Natural killer cell (primary cell): ENCODE data around the gene VPS37D. TPM values are rescaled to one million over a fixed set of nuclear protein-coding genes. Genes with fewer than 3 reads are reported as not detected.

Experiments
- ATAC-seq, 3 donors: fragments of 150-1000 bp in 2 of 3; fragments of 200-7000 bp in 1 of 3; cut with Tn5 transposase; 1 replicate in 1 of 3; 2 replicates in 2 of 3; pipeline ENCODE4 v1.10.0; 2021; ENCODE audit warnings: mild to moderate bottlenecking in 2 of 3, moderate library complexity in 2 of 3
- DNase-seq, 2 donors: peaks; one replicate each; pipeline versions ENCODE4 v3.0.0 to v3.0.0-alpha.2; 2013 to 2021; ENCODE audit warnings: mixed read lengths in 1 of 2
- H3K27ac ChIP-seq: one replicate; pipeline ENCODE4 v1.5.1; 2013; ENCODE audit warnings: mild to moderate bottlenecking, low read length
- H3K27me3 ChIP-seq: one replicate; pipeline ENCODE4 v1.6.1; 2013; ENCODE audit warnings: low read length; ENCODE audit not compliant: control insufficient read depth, insufficient read depth
- H3K36me3 ChIP-seq: one replicate; pipeline ENCODE4 v1.6.1; 2013; ENCODE audit warnings: low read length; ENCODE audit not compliant: control insufficient read depth, insufficient read depth
- H3K4me1 ChIP-seq: one replicate; pipeline ENCODE4 v1.6.1; 2013; ENCODE audit warnings: low read length; ENCODE audit not compliant: control insufficient read depth, insufficient read depth
- H3K4me3 ChIP-seq: one replicate; pipeline ENCODE4 v1.5.1; 2013; ENCODE audit warnings: low read length
- H3K9me3 ChIP-seq: one replicate; pipeline ENCODE4 v1.6.1; 2013; ENCODE audit warnings: low read length; ENCODE audit not compliant: control insufficient read depth, insufficient read depth
- H3K27ac Mint-ChIP-seq, 2 donors: one replicate each; pipeline ENCODE4 v1.8.0; 2022; ENCODE audit warnings: mild to moderate bottlenecking in 2 of 2, mixed read lengths in 2 of 2, moderate library complexity in 1 of 2
- H3K27me3 Mint-ChIP-seq, 2 donors: one replicate each; pipeline ENCODE4 v1.8.0; 2022; ENCODE audit warnings: low read depth in 2 of 2, mixed read lengths in 2 of 2
- H3K36me3 Mint-ChIP-seq: one replicate; pipeline ENCODE4 v1.8.0; 2022; ENCODE audit warnings: mixed read lengths
- H3K4me1 Mint-ChIP-seq, 2 donors: one replicate each; pipeline ENCODE4 v1.8.0; 2022; ENCODE audit warnings: mixed read lengths in 2 of 2
- H3K4me3 Mint-ChIP-seq: one replicate; pipeline ENCODE4 v1.8.0; 2022; ENCODE audit warnings: mild to moderate bottlenecking, moderate library complexity, mixed read lengths
- H3K9me3 Mint-ChIP-seq, 2 donors: one replicate each; pipeline ENCODE4 v1.8.0; 2022; ENCODE audit warnings: mixed read lengths in 2 of 2
- WGBS: methylation state at CpG from one replicate; pipeline ENCODE4 v1.1.7; 2013; ENCODE audit warnings: missing lambda C conversion rate; ENCODE audit not compliant: insufficient coverage; 5-methylcytosine and 5-hydroxymethylcytosine counted together
- intact Hi-C: fragments of 100-400 bp; cut with micrococcal nuclease; formaldehyde crosslinking; loops from one replicate; pipeline ENCODE4 v1.14.2; 2022
- total RNA-seq, 4 donors: library from RNA; stranded (reverse); fragments of 120-200 nt in 1 of 4; gene quantifications; one replicate each; pipeline versions ENCODE4 v1.2.3 to v1.2.4, GENCODE V29; 2013 to 2022
- TF ChIP-seq, protein P1 (sequence below): fragments of 200-600 bp; IDR thresholded peaks from one replicate; pipeline ENCODE4 v1.8.0; 2022; ENCODE audit warnings: antibody characterized with exemption

The VPS37D gene
- total RNA-seq, 3 donors from 2014 or later (not counting 1 experiment from before 2014, with no cell fraction given) = 0.40 to 0.83 (median 0.48) TPM

DNA sequence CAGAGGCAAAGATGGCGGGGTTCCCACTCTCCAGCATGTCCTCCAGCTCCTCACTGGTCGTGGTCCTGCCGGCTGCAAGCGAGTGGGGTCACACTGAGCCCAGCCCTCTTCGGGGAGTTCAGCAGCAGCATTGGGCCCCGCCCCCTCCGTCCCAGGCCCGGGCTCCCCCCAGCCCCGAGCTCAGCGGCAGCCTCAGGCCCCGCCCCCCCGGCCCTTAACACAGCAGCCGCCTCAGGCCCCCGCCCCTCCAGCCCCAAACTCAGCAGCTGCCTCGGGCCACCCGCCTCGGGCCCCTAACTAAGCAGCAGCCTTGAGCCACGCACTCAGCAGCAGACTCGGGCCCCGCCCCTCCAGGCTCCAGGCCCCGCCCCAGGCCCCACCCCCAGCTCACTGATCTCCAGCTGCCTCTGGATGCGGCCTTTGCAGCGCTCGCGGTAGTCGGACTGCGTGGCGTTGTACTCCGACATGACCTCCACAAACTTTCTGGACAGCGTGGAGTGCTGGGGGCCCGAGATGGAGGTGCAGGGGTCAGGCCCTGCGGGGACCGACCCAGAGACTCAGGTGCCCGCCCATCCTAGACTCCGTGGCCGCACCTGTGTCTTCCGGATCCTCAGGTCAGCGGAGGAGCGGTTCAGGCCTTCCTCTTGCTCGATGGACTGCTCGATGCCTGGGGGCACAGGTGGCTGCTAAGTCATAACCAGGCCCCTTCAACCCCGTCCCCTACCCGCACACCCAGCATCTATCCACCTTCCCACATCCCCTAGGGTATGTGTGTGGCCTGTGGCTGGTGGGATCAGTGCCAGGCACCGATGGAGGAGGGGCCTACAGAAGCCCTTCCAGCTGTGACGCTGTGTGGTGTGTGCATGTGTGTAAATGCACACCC is 36.4 kb downstream of the VPS37D start:
- Histone ChIP-seq H3K4me3 (no peak overlapping the region), H3K4me1 (peaks cover 14% of the 10 kb centered on the region), H3K27ac (no peak overlapping the region), H3K9me3 (no peaks in the 10 kb centered on the region), H3K36me3 (peaks cover 3% of the 10 kb centered on the region), H3K27me3 (no peaks in the 10 kb centered on the region)
- Mint-ChIP-seq H3K4me3 (no peak overlapping the region), H3K4me1 (peaks cover 8 to 25% of the 10 kb centered on the region in 2 donors), H3K27me3 (no peaks in the 10 kb centered on the region), H3K36me3 (no peaks in the 10 kb centered on the region), H3K27ac (no peak overlapping the region), H3K9me3 (no peaks in the 10 kb centered on the region)
- ATAC-seq (peak in 2 of 3 donors; percentile 66 to 69), DNase-seq (peak in 1 of 2 donors; percentile 68)
- TF ChIP-seq, protein P1, sequence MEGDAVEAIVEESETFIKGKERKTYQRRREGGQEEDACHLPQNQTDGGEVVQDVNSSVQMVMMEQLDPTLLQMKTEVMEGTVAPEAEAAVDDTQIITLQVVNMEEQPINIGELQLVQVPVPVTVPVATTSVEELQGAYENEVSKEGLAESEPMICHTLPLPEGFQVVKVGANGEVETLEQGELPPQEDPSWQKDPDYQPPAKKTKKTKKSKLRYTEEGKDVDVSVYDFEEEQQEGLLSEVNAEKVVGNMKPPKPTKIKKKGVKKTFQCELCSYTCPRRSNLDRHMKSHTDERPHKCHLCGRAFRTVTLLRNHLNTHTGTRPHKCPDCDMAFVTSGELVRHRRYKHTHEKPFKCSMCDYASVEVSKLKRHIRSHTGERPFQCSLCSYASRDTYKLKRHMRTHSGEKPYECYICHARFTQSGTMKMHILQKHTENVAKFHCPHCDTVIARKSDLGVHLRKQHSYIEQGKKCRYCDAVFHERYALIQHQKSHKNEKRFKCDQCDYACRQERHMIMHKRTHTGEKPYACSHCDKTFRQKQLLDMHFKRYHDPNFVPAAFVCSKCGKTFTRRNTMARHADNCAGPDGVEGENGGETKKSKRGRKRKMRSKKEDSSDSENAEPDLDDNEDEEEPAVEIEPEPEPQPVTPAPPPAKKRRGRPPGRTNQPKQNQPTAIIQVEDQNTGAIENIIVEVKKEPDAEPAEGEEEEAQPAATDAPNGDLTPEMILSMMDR = no peak
- intact Hi-C loops = no loop called here
- 33% methylated on average over 41 of the region's 45 CpGs for WGBS

DNA sequence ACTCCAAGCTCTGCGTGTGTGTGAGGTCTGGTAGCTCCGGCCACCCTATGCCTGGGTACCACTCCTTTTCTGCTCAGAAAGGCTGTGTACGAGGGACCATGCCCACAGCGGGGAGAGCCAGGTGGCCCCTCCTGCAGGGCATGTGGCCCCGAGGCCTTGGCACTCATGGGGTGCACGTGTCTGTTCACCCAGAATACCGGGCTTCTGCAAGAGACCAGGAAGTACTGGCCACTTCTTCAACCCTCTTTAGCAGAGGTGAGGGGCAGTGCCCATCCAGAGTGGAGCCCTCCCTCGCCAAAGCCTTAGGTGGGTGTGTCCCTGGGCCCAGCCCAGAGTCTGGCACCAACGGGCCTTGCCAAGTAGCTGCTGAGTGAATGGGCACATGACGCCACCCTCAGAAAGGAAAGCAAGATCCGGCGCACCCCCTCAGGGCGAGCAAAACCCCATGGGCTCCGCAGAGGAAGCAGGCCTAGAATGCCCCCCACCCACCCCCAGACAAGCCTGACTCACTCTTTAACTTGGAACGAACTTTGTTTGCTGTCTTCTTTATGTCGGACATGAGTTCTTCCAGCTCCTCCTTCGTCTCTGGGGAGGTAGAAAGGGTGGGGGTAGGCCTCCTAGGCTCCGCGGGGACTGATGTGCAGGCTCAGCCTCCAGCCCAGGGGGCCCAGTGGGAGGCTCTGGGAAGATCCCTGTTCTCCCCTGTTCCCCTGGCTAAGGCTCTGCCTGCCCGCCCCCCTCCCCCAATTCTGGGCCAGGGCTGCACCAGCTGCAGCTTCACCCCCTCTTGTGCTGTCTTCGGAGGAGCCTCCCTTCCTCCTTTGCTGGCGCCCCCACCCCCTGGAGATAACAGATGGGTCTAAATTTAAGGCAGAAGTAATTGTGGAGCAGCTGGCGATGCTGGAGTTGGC is 37.3 kb downstream of the VPS37D start:
- Mint-ChIP-seq H3K27me3 (no peaks in the 10 kb centered on the region), H3K9me3 (no peaks in the 10 kb centered on the region), H3K36me3 (no peaks in the 10 kb centered on the region), H3K27ac (no peak overlapping the region), H3K4me3 (no peak overlapping the region), H3K4me1 (peaks cover 8 to 25% of the 10 kb centered on the region in 2 donors)
- H3K27ac ChIP-seq = no peak overlapping the region
- ATAC-seq (no peak), DNase-seq (no peak)
- no peaks in the 10 kb centered on the region for H3K9me3 ChIP-seq
- H3K27me3 ChIP-seq = no peaks in the 10 kb centered on the region
- H3K4me1 ChIP-seq = peaks cover 14% of the 10 kb centered on the region
- intact Hi-C loops = no loop called here
- H3K4me3 ChIP-seq = no peak overlapping the region
- TF ChIP-seq, protein P1 = no peak
- WGBS = 83% methylated on average over 23 of the region's 23 CpGs
- H3K36me3 ChIP-seq = peaks cover 2% of the 10 kb centered on the region

DNA sequence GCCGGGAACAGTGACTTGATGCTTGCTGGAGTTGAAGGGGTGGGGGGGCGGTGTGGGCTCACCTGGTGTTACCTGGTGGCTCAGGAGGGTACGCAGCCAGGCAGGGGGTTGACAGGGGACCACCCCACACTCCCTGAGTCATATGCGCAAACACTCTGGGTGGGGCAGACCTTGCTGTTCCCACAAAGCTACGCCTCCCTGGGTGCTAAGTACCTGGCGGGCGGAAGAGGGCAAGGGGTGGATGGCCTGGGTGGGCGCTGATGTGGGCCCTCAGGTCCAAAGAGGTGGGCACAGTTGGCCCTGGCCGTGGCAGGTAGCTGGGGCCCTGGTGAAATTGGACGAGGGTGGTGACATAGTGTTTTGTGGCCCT is 37.9 kb downstream of the VPS37D start:
- Histone ChIP-seq H3K36me3 (peaks cover 2% of the 10 kb centered on the region), H3K4me1 (peaks cover 14% of the 10 kb centered on the region), H3K4me3 (no peak overlapping the region), H3K9me3 (no peaks in the 10 kb centered on the region), H3K27me3 (no peaks in the 10 kb centered on the region), H3K27ac (no peak overlapping the region)
- no peaks in the 10 kb centered on the region for H3K9me3 Mint-ChIP-seq
- no peak for ATAC-seq
- no peak overlapping the region for H3K4me3 Mint-ChIP-seq
- no peak overlapping the region for H3K27ac Mint-ChIP-seq
- H3K4me1 Mint-ChIP-seq = peaks cover 8 to 25% of the 10 kb centered on the region in 2 donors
- H3K36me3 Mint-ChIP-seq = no peaks in the 10 kb centered on the region
- intact Hi-C loops = no loop called here
- TF ChIP-seq, protein P1 = no peak
- H3K27me3 Mint-ChIP-seq = no peaks in the 10 kb centered on the region
- no peak for DNase-seq
- 86% methylated on average over 10 of the region's 10 CpGs for WGBS
